IPS DF 4.7 (cell line): ENCODE data around the gene LITAF.
"Not testable (repeated sequence)": the region's sequence is repeated elsewhere in the genome, so short reads cannot be mapped to it uniquely, and the experiment has no call there.

ENCODE experiments used
- DNase-seq: peaks from one replicate; pipeline ENCODE4 v3.0.0-alpha.2; 2013; ENCODE audit warnings: low spot score; ENCODE audit errors: extremely low read depth

The LITAF gene

DNA sequence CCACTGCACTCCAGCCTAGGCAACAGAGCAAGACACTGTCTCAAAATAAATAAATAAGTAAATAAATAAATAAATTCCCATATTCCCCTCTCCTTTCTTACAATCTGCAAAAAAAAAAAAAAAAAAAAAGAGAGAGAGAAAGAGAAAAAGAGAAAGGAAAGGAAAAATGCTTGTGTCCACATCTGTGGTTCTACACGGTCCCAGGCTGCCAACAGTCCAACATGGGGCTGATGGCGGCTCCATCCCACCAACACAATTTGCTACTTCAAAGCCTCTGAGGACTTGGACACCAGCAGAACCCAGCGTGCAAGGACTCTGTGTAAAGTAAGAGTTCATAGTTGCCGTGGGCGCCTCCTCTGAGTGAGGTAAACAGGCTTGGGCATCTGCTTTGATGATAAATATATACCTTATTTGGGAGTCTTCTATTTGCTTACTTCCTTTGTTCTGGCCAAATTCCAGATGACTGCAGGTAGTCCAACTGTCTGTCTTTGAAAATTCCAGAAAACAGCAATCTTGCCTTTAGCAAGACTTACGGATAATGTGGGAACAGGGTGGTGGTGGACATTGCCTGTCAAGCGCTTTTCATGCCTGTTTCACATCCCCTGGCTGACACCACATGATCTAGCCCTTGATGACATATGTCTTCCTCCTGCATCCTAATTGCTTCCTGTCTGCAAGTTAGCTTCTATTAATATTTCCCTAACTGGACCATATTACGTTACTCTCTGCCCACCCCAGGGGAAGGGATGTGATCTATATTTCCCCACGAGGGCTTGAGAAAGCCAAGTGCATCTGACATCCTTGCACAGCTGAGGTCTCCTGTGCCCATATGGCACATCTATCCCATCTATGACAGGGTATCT lies 10.1 kb downstream of the LITAF start:
- DNase-seq: no peak

DNA sequence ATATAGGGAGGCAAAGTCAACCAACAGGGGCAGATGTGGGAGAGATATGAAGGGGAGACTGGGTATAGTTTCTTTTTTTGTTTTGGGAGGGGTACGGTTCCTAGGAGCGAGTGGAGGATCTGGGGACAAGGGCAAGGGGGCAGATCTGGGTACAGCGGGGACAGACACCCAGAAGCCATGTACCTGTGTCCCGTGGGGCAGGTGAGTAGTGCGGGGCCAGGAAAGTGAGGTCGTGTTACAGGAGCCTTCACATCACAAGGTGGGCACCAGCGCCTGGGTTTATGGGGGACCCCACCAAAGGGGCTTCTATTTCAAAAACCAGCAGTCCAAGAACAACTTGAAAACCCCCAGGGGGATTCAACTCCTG lies 11.5 kb downstream of the LITAF start:
- DNase-seq: no peak

DNA sequence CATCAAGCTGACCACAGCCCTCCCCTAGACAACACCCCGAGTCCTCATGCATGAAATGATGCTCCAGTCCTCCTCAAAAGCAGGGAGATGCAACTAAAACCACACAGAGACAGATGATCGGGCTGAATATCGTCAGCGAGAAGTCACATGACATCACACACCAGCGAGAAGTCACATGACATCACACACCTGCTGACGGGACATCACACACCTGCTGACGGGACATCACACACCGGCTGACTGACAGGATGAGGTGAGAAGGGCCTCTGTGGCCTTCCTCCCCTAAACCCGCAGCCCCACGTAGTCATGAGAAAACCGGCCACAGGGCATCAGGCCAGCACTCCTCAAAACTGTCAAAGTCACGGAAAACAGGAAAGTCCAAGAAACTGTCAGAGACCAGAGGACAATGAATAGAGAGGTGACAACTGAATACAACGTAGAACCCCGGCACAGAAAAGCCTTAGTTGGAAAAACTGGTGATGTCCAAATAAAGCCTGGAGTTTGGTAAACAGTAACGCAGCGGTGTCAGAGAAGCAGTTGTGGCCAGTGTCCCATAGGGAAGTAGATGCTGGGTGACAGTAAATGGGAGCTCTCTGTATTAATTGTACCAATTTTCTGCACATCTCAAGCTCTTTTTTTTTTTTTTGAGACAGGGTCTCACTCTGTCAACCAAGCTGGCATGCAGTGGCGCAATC lies 14.3 kb downstream of the LITAF start:
- no peak for DNase-seq

DNA sequence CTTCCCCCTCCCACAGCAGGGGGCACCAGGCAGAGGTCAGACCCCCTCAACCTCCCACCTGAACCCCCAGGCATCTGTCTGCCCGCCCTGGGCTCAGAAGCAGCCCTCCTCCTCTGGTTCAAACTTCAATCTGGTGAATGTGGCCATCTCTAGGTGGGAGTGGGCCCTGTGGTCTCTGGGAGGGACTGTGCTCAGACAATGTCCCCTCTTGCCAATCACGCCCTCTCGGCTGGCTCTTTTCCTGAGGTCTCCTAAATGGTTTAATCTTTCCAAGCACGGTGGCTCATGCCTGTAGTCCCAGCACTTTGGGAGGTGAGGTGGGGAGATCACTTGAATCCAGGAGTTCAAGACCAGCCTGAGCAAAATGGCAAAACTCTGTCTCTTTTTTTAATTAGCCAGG lies 15.2 kb downstream of the LITAF start:
- no peak for DNase-seq

DNA sequence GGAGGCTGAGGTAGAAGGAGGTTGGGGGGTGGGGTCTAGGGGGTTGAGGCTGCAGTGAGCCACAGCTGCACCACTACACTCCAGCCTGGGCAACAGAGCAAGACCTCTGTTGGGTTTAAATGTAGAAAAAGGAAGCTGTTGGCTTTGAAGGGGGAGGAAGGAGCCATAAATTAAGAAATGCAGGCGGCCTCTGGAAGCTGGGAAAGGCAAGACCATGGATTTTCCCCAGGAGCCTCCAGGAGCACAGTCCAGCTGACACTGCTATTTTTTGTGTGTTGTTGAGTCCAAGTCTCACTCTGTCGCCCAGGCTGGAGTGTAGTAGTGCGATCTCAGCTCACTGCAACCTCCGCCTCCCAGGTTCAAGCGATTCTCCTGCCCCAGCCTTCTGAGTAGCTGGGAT lies 15.9 kb downstream of the LITAF start:
- no peak for DNase-seq

DNA sequence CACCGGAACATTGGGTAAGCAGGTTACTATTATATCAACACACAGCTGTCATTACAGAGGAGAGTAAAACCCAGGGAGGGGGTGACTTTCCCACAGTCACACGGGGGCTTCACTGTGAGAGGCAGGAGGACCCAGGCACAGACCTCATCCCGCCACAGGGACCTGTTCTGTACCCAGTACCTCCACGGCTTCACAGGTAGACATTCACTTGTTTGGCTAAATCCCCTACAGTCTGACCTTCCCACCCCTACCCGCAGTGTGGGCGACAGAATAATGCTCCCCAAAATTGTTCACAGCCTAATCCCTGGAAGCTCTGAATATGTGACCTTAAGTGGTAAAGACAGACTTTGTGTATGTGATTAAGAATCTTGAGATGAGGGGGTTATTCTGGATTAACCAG lies 16.5 kb downstream of the LITAF start:
- no peak for DNase-seq

DNA sequence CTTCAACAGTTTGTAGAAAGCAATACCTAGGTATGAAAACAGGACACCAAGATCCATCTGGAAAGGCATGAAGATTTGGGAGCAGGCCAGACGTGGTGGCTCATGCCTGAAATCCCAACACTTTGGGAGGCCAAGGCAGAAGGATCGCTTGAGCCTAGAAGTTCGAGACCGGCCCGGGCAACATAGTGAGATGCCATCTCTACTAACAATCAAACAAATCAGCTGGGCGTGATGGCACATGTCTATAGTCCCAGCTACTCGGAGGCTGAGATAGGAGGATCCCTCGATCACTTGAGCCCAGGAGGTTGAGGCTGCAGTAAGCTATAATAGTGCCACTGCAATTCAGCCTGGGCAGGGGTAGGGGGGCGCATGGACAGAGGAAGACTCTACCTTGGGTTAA lies 20.3 kb downstream of the LITAF start:
- no peak for DNase-seq

DNA sequence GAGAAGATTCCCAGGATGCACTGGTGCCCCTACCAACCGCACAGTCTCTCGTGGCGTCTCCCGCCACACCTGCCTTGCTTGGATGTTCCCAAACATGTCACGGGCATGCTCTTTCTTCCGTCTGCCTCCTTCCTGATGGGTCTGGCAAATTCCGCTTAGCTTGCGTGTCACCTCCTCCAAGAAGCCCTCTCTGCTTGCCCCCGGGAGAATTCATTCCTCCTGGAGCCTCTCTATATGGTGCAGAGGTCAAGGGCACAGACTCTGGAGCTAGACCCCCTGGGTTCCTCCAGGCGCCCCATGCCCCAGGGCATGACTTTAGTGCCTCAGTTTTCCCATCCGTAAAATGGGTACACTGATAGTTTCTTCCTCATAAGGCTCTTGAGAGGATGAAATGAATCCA lies 21.1 kb downstream of the LITAF start:
- no peak for DNase-seq

DNA sequence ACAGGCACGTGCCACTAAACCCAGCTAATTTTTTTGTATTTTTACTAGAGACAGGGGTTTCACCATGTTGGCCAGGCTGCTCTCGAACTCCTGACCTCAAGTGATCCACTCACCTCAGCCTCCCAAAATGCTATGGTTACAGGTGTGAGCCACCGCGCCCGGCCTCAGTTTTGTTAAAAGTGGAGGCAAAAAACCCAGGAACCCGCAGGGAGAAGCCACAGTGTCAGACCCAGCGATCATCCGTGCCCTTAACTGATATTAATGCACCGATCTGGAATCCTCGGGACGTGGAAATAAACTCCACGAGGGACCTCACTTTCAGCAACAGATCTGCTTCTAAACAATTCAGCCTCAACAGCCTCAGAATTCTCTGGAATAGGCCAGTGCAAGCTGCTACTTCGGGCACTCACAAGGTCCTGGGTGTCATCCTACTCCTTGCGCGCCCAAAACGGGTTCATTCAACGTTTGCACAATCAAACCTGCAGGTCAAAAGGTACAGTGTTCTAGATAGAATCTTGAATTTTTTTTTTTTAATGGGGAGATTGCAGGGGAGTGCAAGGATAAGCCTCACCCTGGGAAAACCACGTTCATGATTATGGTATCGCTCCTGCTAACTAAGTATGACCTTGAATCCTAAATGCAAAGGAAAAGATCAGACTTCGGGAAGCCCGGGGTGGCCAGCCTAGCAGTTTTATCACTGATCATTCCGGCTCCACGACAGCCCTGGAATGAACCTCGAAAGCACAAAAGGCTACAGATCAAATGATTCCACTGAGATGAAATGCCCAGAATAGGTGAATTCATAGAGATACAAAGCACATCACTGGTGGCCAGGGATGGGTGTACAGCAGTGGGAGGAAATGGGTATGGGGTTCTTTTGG lies 22.4 kb downstream of the LITAF start:
- no peak for DNase-seq

DNA sequence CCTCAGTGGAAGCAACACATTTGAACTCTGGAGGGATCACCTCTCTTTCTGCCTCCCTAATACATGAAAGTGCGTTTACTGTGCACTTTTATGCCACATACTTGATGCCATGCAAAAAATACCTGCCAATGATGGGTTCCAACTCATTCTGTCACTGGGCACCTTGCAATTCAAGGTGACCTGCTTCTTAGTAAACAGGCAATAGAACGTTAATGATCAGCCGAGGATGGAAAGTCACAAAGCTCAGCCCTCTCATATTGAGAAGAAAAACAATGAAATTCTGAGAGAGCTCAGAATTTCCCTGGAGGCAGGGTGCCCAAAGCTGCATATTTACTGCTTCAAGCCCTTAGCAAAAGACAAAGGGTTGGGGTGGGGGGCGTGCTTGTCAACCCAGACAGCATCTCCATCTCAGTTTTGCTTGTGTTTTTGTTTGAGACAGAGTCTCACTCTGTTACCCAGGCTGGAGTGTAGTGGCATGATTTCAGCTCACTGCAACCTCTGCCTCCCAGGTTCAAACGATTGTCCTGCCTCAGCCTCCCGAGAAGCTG lies 23.2 kb downstream of the LITAF start:
- no peak for DNase-seq

DNA sequence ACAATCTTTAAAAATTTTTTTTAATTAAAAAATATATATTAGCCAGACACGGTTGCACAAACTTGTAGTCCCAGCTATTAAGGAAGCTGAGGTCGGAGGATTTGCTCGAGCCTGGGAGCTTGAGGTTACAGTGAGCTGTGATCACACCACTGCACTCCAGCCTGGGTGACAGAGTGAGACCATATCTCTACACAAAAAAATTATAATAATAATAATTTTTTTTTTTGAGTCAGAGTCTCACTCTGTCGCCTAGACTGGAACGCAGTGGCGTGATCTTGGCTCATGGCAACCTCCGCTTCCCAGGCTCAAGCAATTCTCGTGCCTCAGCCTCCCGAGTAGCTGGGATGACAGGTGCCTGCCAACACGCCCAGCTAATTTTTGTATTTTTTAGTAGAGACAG lies 23.8 kb downstream of the LITAF start:
- no peak for DNase-seq

DNA sequence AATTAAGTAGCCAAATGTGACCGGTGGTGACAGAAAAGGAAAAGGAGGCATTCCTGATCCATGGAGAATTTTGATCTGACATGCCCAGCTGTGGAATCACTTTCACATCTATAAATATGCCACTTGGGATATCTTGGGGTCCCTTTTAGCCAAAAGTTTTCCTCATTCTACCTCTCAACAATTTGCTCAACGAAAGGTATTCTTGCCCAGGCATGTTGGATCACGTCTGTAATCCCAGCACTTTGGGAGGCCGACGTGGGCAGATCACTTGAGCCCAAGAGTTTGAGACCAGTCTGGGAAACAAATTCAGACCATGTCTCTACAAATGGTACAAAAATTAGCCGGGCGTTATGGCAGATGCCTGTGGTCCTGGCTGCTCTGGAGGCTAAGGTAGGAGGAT lies 24.3 kb downstream of the LITAF start:
- no peak for DNase-seq

DNA sequence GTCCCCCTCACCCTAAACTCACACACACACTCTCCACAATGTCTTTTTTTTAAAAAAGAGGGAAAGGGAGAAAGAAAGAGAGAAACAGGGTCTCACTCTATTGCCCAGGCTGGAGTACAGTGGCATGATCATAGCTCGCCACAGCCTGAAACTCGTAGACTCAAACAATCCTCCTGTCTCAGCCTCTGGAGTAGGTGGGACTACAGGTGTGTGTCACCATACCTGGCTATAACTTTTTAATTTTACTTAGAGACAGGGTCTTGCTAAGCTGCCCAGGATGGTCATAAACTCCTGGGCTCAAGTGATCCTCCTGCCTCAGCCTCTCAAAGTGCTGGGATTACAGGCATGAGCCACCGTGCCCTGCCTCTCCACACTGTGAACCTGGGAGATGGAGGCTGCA lies 24.9 kb downstream of the LITAF start:
- no peak for DNase-seq

DNA sequence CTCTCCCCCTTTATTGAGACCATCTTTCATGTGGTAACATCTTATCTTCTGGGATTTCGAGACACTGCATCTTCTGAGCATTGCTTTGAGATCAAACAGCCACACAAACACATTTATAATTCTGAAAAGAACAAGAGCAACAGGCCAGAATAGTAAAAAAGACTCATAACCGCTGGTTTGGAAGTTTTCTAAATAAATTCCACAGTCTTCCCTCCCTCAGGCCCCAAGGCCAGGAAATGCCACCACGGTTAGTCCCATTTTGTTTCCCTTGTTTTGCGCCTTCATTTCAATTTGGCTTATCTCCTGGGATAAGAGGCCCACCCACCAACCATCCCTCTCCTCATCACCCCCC lies 25.3 kb downstream of the LITAF start:
- DNase-seq: no peak

DNA sequence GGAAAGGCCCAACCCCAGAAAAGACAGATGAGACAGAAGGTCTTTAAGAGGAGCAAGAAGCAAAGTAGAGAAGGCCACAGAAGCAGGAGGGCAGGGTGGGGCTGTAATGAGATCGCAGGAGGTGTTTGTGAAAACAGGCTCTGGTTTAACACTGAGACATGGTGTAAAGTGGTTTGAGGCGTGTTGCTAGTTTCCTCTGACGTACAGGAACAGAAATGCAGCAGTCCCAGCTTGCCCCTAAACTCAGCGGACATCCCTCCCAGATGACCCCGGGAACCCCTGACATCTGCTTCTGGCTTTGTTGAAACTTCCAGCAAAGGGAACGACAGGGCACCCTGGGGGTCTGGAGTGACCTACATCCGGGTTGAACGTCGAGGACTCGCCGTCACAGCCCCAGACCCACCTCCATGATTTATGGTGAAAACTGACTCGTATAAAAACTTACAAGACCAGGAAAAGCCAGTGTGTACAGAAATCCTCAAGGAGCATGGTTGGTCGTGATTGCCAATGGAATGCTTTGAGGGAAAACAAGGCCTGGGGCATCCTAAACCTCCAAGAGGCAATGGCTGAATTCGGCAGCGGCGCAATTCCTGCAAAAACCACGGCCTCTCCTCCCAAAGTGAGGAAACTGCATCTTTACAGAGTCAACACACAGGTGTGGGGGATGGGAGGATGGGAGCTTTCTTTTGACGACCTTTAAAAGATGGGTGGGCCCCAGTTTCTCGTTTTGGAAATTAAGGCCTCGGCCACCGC lies 25.8 kb downstream of the LITAF start:
- DNase-seq: no peak

DNA sequence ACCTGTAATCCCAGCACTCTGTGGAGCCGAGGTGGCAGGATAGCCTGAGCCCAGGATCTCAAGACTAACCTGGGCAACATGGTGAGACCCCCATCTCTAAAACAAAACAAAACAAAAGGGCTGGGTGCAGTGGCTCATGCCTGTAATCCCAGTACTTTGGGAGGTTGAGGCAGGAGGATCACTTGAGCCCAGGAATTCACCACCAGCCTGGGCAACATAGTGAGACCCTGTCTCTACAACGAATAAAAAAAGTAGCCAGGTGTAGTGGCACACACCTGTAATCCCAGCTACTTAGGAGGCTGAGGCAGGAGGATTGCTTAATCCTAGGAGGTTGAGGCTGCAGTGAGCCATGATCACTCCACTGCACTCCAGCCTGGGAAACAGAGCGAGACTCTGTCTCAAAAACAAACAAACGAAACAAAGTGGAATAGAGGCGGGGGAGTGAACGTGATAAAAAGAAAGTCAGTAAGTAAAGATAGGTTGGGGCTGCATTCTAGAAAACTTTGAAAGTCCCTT lies 28.4 kb downstream of the LITAF start:
- DNase-seq: not testable (repeated sequence)

DNA sequence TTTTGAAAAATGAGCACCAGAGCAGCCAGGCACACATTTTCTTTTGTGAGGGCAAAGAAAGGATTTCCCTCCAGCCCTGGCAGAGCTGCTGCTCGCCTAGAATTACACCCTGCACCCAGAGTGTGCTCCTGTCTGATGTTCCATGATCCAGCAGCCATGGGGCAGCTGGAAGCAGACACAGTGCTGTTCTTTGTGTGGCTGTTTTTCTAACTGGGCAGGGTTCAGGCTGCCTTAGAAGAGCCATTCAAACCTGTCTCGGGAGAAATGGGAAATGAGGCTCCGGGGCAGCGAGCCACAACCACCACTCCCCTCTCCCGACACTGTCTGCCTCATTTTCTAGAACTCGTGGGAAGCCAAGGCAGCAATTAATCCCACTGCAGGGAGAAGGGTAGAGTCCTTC lies 28.9 kb downstream of the LITAF start:
- DNase-seq: no peak

DNA sequence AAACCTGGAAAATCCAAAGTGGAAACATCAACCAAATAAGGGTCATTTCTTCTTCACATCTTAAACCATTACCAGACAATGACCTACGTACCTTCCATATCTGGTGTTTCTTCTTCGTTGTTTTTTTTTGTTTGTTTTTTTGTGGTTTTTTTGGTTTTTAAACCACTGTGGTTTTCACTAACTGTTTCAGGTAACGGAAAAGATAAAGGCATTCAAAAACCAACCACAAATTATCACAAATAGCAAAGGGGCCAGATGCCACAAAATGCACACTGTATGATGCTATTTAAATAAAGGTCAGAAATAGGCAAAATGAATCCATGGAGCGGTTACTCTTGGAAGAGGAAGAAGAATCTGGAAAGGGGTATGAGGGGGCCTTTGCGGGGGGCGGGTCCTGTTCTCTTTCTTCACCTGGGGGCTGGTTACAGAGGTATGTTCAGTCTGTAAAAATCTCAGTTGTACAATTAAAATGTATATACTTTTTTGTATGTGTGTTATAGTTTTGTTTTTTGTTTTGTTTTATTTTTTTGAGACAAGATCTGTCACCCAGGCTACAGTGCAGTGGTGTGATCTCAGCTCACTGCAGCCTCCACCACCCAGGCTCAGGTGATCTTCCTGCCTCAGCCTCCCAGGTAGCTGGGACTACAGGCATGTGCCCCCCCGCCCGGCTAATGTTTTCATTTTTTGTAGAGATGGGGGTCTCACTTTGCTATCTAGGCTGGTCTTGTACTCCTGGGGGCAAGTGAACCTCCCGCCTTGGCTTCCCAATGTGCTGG lies 29.6 kb downstream of the LITAF start:
- DNase-seq: no peak

DNA sequence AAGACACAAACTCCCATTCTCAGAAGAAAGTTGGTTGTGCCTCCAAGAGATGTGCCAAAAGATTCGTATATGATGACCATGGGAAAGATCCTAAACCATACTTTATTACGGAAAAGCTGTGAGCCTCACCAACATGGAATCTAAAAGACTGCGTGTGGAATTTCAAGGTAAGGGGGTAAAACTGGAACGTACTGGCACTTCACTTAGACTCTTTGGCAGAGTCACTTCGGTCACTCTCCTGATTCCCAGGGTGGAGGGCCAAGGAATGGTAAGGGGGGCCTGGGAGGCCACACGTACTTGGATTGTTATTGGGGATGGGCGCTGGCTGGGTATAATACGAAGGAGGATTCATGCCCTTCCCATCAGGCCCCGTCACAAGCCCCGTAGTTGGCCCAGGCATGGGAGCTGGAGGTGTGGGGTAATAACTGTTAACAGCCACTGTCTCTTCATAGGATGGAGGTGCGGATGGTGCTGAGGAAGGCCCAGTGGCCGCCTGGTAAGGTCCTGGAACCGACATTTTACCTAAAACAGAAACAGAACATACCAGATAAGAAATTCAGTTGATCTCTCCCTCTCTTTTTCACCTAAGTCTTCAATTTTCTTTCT lies 30.4 kb downstream of the LITAF start:
- DNase-seq: no peak

DNA sequence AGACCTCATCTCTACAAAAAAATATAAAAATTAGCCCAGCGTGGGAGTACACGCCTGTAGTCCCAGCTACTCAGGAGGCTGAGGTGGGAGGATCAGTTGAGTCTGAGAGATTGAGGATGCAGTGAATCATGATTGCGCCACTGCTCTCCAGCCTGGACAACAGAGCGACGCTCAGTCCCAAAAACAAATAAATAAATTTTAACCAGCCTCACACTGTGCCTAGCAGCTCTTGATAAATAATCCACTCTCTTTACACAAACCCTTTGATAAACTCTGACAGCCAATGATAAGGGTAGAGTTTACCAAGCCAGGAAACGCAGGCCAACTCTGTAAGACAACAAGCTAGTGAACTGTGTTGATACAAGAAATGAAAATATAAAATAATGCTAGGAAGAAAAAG lies 32.7 kb downstream of the LITAF start:
- DNase-seq: no peak
